Measurements from ENCODE around the gene PRAME.
"Not testable (repeated sequence)": the region's sequence is repeated elsewhere in the genome, so short reads cannot be mapped to it uniquely, and the experiment has no call there.

Gene PRAME, protein sequence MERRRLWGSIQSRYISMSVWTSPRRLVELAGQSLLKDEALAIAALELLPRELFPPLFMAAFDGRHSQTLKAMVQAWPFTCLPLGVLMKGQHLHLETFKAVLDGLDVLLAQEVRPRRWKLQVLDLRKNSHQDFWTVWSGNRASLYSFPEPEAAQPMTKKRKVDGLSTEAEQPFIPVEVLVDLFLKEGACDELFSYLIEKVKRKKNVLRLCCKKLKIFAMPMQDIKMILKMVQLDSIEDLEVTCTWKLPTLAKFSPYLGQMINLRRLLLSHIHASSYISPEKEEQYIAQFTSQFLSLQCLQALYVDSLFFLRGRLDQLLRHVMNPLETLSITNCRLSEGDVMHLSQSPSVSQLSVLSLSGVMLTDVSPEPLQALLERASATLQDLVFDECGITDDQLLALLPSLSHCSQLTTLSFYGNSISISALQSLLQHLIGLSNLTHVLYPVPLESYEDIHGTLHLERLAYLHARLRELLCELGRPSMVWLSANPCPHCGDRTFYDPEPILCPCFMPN

DNA sequence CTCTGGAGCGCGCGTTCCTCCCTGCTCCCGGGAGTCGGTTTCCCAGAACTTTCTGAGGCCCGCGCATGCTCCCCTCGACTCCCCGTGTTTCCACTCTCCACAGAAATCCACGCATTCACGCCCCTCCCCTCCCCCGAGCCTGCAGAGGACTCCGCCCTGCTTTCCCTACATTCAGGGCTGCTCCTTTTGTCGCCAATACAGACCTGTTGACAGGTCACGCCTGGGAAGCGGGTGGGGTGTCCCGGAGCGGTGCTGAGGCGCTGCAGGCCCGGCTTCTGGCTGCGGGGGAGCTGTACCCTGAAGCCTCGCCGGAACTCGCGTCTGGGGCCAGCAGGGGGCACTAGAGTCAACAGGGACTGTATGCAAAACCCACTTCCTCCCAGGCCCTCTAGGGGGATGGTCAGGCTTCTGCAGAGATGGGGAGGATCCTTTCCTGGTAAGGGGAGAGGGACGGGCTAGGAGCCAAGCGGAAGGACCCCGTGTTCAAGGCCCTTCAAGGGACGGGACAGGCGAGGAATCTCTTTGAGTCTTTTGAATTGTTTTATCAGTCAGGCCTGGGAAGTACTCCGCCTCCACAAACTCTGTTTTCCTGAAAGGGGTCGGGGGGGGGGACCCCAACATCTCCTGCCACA is at the start of gene PRAME:
TSS of gene PRAME (minus strand) at position 294 of the 632 bp plus-strand sequence. CDS start 2,433 bp downstream, outside the sequence.
- ATAC-seq = peak; percentile 95
- TF ChIP-seq TSHZ2 (CRISPR knock-in tag; IDR thresholded peaks at IDR 0.05) = peak; percentile 54; the same call in 1 of the 2 replicates
- TF ChIP-seq RARB (CRISPR knock-in tag; IDR thresholded peaks at IDR 0.05) = no peak
- TF ChIP-seq PPARA (CRISPR knock-in tag; IDR thresholded peaks at IDR 0.05; ENCODE audit: borderline replicate concordance) = peak; percentile 78; the same call in 1 of the 2 replicates

GRCh38 chr22:22608022-22608421 is 49.0 kb upstream of the PRAME start:
- not testable (repeated sequence) for ATAC-seq

DNA sequence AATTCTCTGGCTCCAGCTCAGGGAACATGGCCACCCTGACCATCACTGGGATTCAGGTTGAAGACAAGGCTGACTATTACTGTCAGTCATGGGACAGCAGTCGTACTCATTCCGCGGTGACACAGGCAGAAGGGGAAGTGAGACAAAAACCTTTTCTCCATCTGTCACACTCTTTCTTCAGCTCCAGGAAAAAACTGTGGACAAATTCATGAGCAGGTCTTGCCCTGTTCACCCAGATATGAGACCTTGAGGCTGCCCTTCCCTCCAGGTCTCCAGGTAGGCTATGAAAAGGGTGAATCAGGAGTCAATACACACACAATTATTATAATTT is 46.0 kb upstream of the PRAME start:
- TF ChIP-seq, protein P1, sequence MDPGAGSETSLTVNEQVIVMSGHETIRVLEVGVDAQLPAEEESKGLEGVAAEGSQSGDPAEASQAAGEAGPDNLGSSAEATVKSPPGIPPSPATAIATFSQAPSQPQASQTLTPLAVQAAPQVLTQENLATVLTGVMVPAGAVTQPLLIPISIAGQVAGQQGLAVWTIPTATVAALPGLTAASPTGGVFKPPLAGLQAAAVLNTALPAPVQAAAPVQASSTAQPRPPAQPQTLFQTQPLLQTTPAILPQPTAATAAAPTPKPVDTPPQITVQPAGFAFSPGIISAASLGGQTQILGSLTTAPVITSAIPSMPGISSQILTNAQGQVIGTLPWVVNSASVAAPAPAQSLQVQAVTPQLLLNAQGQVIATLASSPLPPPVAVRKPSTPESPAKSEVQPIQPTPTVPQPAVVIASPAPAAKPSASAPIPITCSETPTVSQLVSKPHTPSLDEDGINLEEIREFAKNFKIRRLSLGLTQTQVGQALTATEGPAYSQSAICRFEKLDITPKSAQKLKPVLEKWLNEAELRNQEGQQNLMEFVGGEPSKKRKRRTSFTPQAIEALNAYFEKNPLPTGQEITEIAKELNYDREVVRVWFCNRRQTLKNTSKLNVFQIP (CRISPR knock-in tag; IDR thresholded peaks at IDR 0.05; ENCODE audit: borderline replicate concordance, low read depth) = no peak
- no peak for TF ChIP-seq ZC3H10 (CRISPR knock-in tag; IDR thresholded peaks at IDR 0.05)
- no peak for TF ChIP-seq PPARA (CRISPR knock-in tag; IDR thresholded peaks at IDR 0.05; ENCODE audit: borderline replicate concordance)
- TF ChIP-seq RARB (CRISPR knock-in tag; IDR thresholded peaks at IDR 0.05) = no peak
- TF ChIP-seq GLIS3 (CRISPR knock-in tag; IDR thresholded peaks at IDR 0.05) = no peak
- no peak for ATAC-seq

GRCh38 chr22:22604326-22605073 is 45.4 kb upstream of the PRAME start:
- ATAC-seq = no peak
- no peak for TF ChIP-seq ZNF8 (CRISPR knock-in tag; IDR thresholded peaks at IDR 0.05)
- TF ChIP-seq BACH2 (CRISPR knock-in tag; IDR thresholded peaks at IDR 0.05; ENCODE audit: borderline replicate concordance) = no peak
- no peak for TF ChIP-seq ESRRG (CRISPR knock-in tag; IDR thresholded peaks at IDR 0.05)
- no peak for TF ChIP-seq TOX (CRISPR knock-in tag; IDR thresholded peaks at IDR 0.05; ENCODE audit: borderline replicate concordance)
- TF ChIP-seq OSR1 (CRISPR knock-in tag; IDR thresholded peaks at IDR 0.05) = no peak
- no peak for TF ChIP-seq GLIS3 (CRISPR knock-in tag; IDR thresholded peaks at IDR 0.05)
- TF ChIP-seq RARB (CRISPR knock-in tag; IDR thresholded peaks at IDR 0.05) = no peak
- no peak for TF ChIP-seq ARNTL (CRISPR knock-in tag; IDR thresholded peaks at IDR 0.05; ENCODE audit: borderline replicate concordance, low read depth)
- no peak for TF ChIP-seq PPARA (CRISPR knock-in tag; IDR thresholded peaks at IDR 0.05; ENCODE audit: borderline replicate concordance)
- no peak for TF ChIP-seq ZC3H10 (CRISPR knock-in tag; IDR thresholded peaks at IDR 0.05)
- no peak for TF ChIP-seq PATZ1 (CRISPR knock-in tag; IDR thresholded peaks at IDR 0.05; ENCODE audit: borderline replicate concordance)
- TF ChIP-seq TCF4 (CRISPR knock-in tag; IDR thresholded peaks at IDR 0.05; ENCODE audit: borderline replicate concordance) = no peak
- TF ChIP-seq SNAI2 (CRISPR knock-in tag; IDR thresholded peaks at IDR 0.05) = no peak

DNA sequence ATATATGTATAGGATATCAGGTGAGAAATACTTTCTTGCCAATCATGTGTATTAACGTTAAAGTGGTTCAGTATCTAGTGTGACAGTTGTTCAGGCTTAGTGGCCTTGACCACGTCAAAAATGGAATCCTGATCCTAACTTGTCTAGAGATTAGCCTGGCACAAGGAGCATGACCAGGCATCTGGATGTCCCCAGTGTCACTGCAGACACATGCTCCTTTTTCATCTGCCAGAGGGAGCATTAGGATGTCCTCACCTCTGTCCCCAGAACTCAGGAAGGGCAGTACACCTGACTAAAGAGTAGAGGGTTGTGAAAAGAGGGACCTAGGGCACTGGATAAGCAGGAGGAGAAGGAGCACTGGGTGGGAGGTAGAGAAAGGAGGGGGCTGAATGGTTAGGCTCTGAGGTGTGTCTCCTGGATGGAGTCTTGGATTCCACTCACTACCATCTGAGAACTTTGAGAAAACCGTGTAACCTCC is 44.4 kb upstream of the PRAME start:
- ATAC-seq = no peak
- TF ChIP-seq ESRRG (CRISPR knock-in tag; IDR thresholded peaks at IDR 0.05) (no peak), ZNF70 (CRISPR knock-in tag; IDR thresholded peaks at IDR 0.05) (no peak), TCF4 (CRISPR knock-in tag; IDR thresholded peaks at IDR 0.05; ENCODE audit: borderline replicate concordance) (no peak), PPARA (CRISPR knock-in tag; IDR thresholded peaks at IDR 0.05; ENCODE audit: borderline replicate concordance) (no peak), CSDC2 (CRISPR knock-in tag; IDR thresholded peaks at IDR 0.05) (no peak), ARNTL (CRISPR knock-in tag; IDR thresholded peaks at IDR 0.05; ENCODE audit: borderline replicate concordance, low read depth) (no peak), SNAI2 (CRISPR knock-in tag; IDR thresholded peaks at IDR 0.05) (no peak), ZFP30 (CRISPR knock-in tag; IDR thresholded peaks at IDR 0.05) (no peak), ZC3H10 (CRISPR knock-in tag; IDR thresholded peaks at IDR 0.05) (no peak), ZFP3 (CRISPR knock-in tag; IDR thresholded peaks at IDR 0.05) (no peak), GLIS3 (CRISPR knock-in tag; IDR thresholded peaks at IDR 0.05) (no peak), CSRNP3 (CRISPR knock-in tag; IDR thresholded peaks at IDR 0.05) (no peak), ZNF8 (CRISPR knock-in tag; IDR thresholded peaks at IDR 0.05) (no peak), RARB (CRISPR knock-in tag; IDR thresholded peaks at IDR 0.05) (no peak), CREB5 (CRISPR knock-in tag; IDR thresholded peaks at IDR 0.05; ENCODE audit: low read depth) (no peak)
